Effector memory CD4-positive, alpha-beta T cell (primary cell): Measurements from ENCODE around the gene ANK3.

Experiments
- DNase-seq, 3 donors: peaks; one replicate each; pipeline ENCODE4 v3.0.0-alpha.2; 2020
- H3K27ac ChIP-seq: 2 replicates; pipeline ENCODE4 v1.7.0; 2013; ENCODE audit warnings: mild to moderate bottlenecking, low read length, moderate library complexity; ENCODE audit not compliant: insufficient read depth, poor library complexity, severe bottlenecking
- H3K27me3 ChIP-seq: replicated peaks from 2 replicates; pipeline ENCODE4 v1.7.0; 2013; ENCODE audit warnings: mild to moderate bottlenecking, low read length; ENCODE audit not compliant: insufficient read depth, control insufficient read depth, poor library complexity, severe bottlenecking
- H3K36me3 ChIP-seq: 2 replicates; pipeline ENCODE4 v1.7.0; 2013; ENCODE audit warnings: mild to moderate bottlenecking, low read length, moderate library complexity; ENCODE audit not compliant: control insufficient read depth, insufficient read depth
- H3K4me1 ChIP-seq: 2 replicates; pipeline ENCODE4 v1.7.0; 2013; ENCODE audit warnings: low read length, mild to moderate bottlenecking; ENCODE audit not compliant: control insufficient read depth, insufficient read depth, poor library complexity, severe bottlenecking
- H3K4me3 ChIP-seq: 2 replicates; pipeline ENCODE4 v1.7.0; 2013; ENCODE audit warnings: low read length, low read depth, mild to moderate bottlenecking; ENCODE audit not compliant: insufficient read depth, poor library complexity, severe bottlenecking
- H3K9me3 ChIP-seq: 2 replicates; pipeline ENCODE4 v1.7.0; 2013; ENCODE audit warnings: mild to moderate bottlenecking, low read length, moderate library complexity; ENCODE audit not compliant: control insufficient read depth

The ANK3 gene

GRCh38 chr10:60338786-60339185 lies 50.9 kb downstream of the ANK3 start:
- Histone ChIP-seq H3K4me3 (no peak overlapping the region), H3K27me3 (no peaks in the 10 kb centered on the region), H3K27ac (no peak overlapping the region), H3K36me3 (no peaks in the 10 kb centered on the region), H3K9me3 (no peaks in the 10 kb centered on the region), H3K4me1 (no peaks in the 10 kb centered on the region)
- no peak for DNase-seq

DNA sequence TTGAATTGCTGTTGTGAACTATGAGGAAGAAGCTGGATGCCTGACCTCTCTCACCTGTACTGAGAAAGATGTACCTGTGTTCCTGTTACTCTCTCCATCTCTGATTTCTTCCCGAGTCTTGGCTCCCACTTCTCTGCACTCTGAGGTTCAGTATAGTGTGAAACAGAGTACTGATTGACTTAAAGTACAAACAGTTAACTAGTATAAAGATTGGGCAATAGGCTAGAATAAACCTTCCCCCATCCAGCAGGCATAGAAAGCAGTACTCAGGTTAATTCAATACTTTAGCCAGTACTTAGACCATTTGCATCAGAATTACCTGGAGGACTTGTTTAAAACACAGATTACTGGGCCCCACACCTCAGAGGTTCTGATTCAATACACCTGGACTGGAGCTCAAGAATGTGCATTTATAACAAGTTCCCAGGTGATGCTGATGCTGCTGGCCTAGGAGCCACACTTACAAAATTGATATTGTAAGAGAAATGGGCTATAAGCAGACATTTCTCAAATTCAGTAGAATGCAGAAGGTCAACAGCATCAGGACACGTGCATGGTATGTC lies 51.6 kb downstream of the ANK3 start:
- no peaks in the 10 kb centered on the region for H3K27me3 ChIP-seq
- no peak overlapping the region for H3K27ac ChIP-seq
- H3K4me1 ChIP-seq: no peaks in the 10 kb centered on the region
- H3K4me3 ChIP-seq: no peak overlapping the region
- H3K9me3 ChIP-seq: no peaks in the 10 kb centered on the region
- no peak for DNase-seq
- no peaks in the 10 kb centered on the region for H3K36me3 ChIP-seq

- H3K27me3 ChIP-seq: no peaks in the 10 kb centered on the region
- H3K27ac ChIP-seq: no peak overlapping the region
- no peak for DNase-seq
- no peaks in the 10 kb centered on the region for H3K9me3 ChIP-seq
- H3K4me1 ChIP-seq: no peaks in the 10 kb centered on the region
- no peak overlapping the region for H3K4me3 ChIP-seq
- H3K36me3 ChIP-seq: no peaks in the 10 kb centered on the region
Measured at GRCh38 chr10:60336901-60337630, 52.6 kb downstream of the ANK3 start.

DNA sequence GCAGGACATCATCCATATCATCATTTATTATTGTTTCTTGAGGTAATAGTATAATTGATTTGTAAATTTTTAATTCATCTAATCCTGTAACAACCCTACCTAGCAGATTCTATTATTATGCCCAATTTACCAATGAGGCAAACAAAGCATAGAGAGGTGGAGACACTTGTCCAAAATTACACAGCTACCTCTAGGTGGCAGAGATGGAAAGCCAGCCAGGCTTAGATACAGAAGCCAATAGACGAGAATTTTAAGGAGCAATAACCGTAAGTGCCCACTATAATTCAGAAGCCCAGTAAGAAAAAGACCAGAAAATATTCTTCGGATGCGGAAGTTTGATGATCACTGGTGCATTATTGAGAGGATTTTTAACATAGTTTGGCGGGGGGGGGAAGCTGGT lies 54.0 kb downstream of the ANK3 start:
- no peaks in the 10 kb centered on the region for H3K9me3 ChIP-seq
- H3K4me1 ChIP-seq: no peaks in the 10 kb centered on the region
- H3K27ac ChIP-seq: no peak overlapping the region
- no peaks in the 10 kb centered on the region for H3K27me3 ChIP-seq
- no peak for DNase-seq
- no peaks in the 10 kb centered on the region for H3K36me3 ChIP-seq
- H3K4me3 ChIP-seq: no peak overlapping the region

DNA sequence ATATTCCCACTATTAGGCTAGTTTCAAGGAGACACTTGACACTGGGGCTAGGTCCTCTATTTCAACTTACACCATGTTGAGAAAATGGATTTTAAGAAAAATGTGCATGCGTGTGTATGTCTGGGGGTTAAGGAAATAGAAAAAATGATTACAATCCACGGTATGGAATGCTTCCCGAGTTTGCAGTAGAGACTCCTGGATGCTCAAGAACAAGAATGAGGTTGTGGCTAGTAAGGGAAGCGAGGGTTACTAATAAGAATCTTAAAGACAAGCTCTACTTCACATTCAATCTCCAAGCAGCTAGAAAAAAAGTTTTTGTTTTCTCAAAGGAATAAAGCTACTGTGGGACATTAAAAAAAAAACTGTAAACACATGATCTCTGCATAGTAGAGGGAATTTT lies 54.7 kb downstream of the ANK3 start:
- H3K27me3 ChIP-seq: no peaks in the 10 kb centered on the region
- no peak overlapping the region for H3K4me3 ChIP-seq
- no peaks in the 10 kb centered on the region for H3K9me3 ChIP-seq
- no peaks in the 10 kb centered on the region for H3K36me3 ChIP-seq
- no peaks in the 10 kb centered on the region for H3K4me1 ChIP-seq
- no peak for DNase-seq
- no peak overlapping the region for H3K27ac ChIP-seq

DNA sequence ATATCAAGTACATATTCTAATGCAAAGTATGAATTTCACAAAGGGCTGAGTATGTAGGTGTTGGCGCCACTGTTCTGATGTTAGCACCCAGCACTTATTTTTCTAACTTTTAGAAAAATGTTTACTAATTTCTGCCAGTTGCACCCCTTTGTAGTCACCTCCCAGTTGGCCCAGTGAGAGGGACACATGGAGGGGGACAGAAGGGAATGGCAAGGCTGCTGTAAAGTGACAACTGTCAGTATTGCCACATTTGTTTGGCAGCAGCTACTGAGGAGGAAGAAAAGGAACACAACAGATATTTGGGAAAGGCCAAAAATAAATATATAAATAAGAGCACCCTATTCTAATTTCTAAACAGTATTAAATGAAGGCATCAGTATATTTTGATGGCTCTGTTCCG lies 57.3 kb downstream of the ANK3 start:
- DNase-seq: no peak
- no peaks in the 10 kb centered on the region for H3K27me3 ChIP-seq
- H3K27ac ChIP-seq: no peak overlapping the region
- H3K4me3 ChIP-seq: no peak overlapping the region
- no peaks in the 10 kb centered on the region for H3K4me1 ChIP-seq
- no peaks in the 10 kb centered on the region for H3K36me3 ChIP-seq
- no peaks in the 10 kb centered on the region for H3K9me3 ChIP-seq

DNA sequence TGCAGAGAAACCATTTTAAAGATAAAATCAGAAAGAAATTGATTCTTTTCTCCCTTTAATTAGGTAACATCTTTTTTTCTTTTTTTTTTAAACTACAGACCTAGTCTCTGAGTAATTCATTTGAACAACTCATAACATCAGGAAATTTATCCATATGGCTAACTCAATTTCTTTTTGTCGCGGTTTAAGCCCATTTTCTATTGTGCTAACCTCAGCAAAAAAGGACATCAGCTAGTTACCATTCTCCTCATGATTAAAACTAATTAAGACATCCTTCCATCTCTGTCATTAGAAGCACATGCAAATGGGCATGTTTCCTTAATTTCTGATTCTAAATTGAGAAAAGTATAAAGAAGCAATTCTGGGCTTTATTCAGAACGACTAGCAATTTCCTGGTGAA lies 57.8 kb downstream of the ANK3 start:
- Histone ChIP-seq H3K27me3 (no peaks in the 10 kb centered on the region), H3K4me1 (no peaks in the 10 kb centered on the region), H3K9me3 (no peaks in the 10 kb centered on the region), H3K27ac (no peak overlapping the region), H3K36me3 (no peaks in the 10 kb centered on the region), H3K4me3 (no peak overlapping the region)
- no peak for DNase-seq

GRCh38 chr10:60323162-60323561 lies 66.5 kb downstream of the ANK3 start:
- no peak overlapping the region for H3K4me3 ChIP-seq
- H3K36me3 ChIP-seq: no peaks in the 10 kb centered on the region
- no peaks in the 10 kb centered on the region for H3K27me3 ChIP-seq
- H3K27ac ChIP-seq: no peak overlapping the region
- no peak for DNase-seq
- no peaks in the 10 kb centered on the region for H3K9me3 ChIP-seq
- H3K4me1 ChIP-seq: no peaks in the 10 kb centered on the region

DNA sequence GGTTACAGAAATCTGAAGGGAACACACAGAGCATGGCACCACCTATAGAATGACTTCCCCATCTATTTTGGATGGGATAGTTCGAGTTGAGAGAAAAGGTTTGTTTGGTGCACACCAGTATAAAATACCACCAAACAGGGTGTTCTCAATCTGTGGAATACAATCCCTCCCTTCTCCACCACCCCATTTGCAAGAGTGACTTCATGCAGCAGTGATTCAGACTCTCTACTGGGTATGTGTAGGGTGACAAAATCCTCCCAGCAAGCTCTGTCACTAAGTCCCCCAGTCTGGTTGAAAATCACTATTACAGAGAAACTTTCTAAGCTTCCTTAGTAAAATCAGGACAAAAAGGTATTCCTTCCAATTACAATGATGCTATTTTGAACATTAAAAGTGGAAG lies 69.0 kb downstream of the ANK3 start:
- H3K9me3 ChIP-seq: no peaks in the 10 kb centered on the region
- H3K36me3 ChIP-seq: no peaks in the 10 kb centered on the region
- H3K4me1 ChIP-seq: no peaks in the 10 kb centered on the region
- no peak for DNase-seq
- no peaks in the 10 kb centered on the region for H3K27me3 ChIP-seq
- no peak overlapping the region for H3K4me3 ChIP-seq
- no peak overlapping the region for H3K27ac ChIP-seq

- Histone ChIP-seq H3K4me3 (no peak overlapping the region), H3K36me3 (no peaks in the 10 kb centered on the region), H3K4me1 (peaks cover 4% of the 10 kb centered on the region), H3K9me3 (no peaks in the 10 kb centered on the region), H3K27me3 (no peaks in the 10 kb centered on the region), H3K27ac (no peak overlapping the region)
- DNase-seq: no peak
Measured at GRCh38 chr10:60316029-60316428, 73.6 kb downstream of the ANK3 start.
